GM21737 (cell line): ENCODE measurements around the gene VWCE.
"Not testable (repeated sequence)": the region's sequence is repeated elsewhere in the genome, so short reads cannot be mapped to it uniquely, and the experiment has no call there.

ENCODE experiments used
- ATAC-seq: cut with Tn5 transposase; IDR thresholded peaks from one replicate; pipeline ENCODE4 v1.9.1; 2021; ENCODE audit warnings: mild to moderate bottlenecking, moderate library complexity; ENCODE audit not compliant: unreplicated experiment

VWCE gene

DNA sequence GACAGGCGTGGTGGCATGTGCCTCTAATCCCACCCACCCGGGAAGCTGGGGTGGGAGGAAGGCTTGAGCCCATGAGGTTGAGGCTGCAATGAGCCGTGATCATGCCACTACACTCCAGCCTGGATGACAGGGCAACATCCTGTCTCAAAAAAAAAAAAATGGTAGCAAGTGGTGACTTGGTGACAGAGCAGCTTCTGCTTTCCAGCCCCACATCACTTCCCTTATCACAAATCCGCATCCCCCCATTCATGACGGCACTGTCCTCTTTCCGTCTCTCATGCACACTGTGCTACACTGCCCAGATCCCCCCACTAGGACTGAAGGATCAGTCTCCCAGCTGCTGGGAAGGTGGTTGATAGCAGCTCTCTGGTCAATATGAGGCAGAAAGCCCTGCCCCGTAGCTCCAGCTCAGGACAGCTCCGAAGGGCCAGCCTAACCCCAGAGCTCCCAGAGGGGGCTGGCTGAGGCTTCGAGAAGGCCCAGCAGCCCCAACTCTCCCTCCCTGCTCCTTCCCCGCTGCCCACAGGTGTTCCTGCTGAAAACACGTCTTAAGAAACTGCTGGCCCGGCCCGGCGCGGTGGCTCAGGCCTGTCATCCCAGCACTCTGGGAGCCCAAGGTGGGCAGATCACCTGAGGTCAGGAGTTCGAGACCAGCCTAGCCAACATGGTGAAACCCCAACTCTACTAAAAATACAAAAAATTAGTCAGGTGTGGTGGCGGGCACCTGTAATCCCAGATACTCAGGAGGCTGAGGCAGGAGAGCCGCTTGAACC is 38.2 kb downstream of the VWCE start:
- ATAC-seq, result no peak

DNA sequence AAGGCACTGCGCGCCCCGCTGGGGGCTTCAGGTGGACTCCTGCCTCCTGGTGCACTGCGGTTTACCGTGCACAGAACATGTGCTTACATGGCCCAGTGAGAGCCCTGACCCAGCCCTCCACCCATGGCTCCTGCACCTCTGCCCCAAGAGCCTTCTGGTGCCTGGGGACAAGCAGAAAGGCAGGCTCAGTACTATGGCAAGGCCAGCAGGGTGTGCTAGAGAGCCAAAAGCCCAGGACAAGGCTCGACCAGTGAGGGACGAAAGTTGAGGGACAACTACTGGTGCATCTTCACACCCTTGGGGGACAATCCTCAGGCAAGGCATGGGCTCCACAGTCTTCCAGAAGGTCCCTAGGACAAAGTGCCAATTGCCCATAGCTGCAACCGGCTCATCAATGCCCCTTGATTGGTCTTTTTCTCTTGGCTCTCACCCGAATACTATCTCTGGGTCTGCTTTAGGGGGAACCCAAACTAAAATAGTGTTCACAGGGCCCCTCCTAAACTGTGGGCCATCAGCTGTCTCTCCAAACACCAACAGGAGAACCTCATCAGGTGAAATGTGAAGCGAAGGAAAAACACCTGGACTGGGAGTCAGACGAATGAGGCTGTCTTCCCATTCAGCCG is 40.6 kb downstream of the VWCE start:
- peak; percentile 83 for ATAC-seq

DNA sequence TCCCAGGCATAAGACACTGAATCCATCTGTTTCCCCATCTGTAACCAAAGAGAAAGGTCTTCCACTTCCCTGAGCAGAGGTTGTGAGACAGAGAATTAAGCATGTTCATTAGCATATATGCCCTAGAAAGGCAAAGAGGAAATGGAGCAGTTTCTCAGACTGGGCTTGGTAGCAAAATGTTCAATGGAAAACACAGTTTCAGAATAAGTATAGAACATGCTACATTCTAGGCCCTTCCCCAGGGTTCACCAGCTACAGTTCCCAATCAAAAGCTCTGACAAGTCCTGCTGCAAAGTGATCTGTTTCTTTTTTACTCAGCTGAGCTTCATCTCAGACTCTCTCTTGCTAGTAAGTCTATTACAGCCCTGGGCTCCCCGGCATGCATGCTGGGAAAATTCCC is 42.8 kb downstream of the VWCE start:
- not testable (repeated sequence) for ATAC-seq

DNA sequence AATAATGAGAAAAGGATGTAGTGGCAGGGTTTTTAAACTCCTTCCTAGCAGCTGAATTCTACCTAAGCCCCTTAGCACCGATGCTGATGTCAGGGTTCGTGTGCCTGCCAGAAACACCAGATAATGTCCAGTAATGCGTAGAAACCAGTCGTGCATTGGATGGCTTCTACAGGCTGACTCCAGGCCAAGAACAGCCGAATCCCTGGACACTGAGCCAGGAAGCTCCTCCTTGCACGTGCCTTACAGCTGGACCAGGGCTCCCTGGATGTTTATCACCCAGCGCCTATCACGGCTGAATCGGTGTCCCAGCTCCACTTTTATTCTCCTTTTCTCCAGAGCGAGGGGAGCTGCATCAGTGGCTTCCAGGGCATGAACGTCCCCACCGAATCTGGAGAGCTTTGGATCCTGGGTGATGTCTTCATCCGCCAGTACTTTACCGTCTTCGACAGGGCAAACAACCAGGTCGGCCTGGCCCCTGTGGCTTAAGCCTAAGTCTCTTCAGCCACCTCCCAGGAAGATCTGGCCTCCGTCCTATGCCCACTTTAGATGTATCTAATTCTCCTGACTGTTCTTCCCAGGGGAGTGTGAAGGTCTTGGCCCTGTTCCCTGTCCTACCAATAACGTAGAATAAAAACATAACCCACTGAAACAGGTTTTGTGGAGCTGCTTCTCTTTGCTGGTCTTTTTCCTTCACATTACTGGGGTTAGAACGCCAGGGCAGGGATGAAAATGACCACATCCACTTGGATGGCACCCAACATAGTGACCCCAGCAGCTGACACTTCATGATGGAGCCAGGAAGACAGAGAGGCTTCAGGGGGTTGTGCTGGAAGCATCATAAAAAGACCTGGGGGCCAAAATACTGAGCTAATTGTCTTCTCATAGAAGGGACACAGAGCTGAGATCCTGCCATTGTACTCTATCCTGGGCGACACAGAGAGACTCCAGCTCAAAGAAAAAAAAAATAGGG is 44.0 kb downstream of the VWCE start:
- not testable (repeated sequence) for ATAC-seq

DNA sequence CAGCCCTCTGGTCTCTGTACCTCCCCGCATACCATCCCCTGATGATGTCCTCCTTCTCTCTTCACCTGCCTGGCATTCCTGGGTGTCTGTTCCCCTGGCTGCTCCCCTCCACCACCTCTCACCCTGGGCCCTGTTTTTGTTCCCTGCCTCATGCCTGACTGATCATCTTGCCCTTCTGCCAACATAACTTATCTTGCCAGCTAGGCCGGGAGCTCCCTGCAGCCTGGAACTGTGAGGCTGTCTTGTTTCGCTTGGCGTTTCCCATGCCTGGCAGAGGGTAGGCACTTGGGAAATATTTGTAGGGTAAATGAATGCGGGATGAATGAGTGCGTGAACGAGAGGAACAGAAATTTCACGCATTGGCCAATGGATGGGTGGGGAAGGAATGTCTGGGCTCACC is 45.9 kb downstream of the VWCE start:
- ATAC-seq, result not testable (repeated sequence)

DNA sequence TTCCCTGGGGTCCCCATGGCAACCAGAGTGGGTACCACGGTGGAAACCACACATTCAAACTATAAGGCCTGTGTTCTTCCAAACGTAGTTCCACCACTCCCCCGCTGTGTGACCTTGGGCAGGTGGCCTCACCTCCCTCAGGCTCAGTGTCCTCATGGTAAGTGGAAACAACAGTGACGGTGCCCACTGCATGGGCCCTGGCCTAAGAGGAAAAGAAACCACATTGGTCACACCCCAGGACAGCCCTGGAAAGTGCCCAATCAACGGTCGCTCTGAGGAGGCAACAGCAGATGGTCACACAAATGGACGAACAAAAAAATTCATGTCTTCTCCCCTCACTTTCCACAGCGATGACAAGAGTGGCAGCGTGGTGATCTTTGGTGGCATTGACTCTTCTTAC is 47.0 kb downstream of the VWCE start:
- ATAC-seq, result not testable (repeated sequence)

DNA sequence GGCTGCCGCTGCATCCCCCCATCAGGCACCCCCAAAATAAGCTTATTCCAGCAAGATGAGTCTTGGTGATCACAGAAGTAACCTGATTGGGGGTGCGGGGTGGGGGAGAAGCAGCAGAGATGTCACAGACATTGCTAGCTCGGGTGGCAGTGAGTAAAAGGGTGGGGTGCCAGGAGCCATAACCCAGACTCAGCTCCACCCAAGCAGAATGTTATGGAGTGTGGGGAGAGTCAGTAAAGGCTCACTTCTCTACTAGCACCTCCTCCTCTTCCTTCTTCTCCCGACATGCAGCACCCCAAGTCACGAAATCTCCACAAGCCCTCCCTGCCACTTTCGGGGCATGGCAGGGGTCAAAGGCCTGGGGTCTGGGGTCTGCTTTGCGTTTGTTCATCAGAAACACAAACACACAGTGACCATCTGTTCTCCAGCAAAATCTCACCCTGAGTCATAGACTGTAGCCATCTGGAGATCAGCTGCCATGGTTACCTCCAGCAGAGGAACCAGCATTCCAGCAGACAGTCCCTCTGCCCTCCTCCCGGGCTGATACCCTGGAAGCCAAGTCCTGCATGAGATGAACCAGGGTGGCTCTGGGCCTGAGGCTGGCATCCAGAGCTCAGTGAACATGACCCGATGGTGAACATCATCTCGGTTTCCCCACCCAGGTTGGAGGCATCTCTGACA is 49.7 kb downstream of the VWCE start:
- not testable (repeated sequence) for ATAC-seq

DNA sequence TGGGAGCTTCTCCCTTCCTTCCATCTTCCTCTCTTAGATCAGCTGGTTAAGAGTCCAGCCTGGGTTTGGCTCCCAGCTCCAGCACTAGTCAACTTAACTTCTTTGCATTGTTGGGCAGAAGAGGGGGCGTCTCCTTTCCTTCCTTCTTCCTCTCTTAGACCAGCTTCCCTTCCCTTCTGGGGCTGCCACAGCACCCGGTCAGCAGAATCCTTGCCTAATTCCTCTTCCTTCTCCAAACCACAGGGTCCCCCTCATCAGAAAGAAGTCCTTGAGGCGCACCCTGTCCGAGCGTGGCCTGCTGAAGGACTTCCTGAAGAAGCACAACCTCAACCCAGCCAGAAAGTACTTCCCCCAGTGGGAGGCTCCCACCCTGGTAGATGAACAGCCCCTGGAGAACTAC is 53.6 kb downstream of the VWCE start:
- ATAC-seq, result not testable (repeated sequence)

DNA sequence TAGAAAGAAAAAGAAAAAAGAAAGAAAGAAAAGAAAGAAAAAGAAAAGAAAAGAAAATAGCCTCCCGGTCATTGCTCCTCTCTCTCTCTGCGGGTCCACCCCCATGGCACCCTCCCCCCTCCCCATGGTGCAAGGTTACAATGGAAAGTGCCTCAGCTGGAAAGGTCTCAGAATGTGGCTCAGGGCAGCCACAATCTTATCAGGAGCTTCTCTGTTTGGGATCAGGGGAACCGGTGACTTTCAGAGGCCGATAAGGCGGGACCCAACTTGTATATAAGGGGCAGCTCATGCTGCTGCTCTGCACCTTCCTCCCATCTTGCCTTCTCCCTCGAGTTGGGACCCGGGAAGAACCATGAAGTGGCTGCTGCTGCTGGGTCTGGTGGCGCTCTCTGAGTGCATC is 54.2 kb downstream of the VWCE start, which contains the start of gene PGA5:
Gene PGA5, plus strand, starts transcription at position 301 of the 400 bp plus-strand sequence. Its CDS starts 52 bp downstream, at position 353.
- ATAC-seq, result not testable (repeated sequence)

DNA sequence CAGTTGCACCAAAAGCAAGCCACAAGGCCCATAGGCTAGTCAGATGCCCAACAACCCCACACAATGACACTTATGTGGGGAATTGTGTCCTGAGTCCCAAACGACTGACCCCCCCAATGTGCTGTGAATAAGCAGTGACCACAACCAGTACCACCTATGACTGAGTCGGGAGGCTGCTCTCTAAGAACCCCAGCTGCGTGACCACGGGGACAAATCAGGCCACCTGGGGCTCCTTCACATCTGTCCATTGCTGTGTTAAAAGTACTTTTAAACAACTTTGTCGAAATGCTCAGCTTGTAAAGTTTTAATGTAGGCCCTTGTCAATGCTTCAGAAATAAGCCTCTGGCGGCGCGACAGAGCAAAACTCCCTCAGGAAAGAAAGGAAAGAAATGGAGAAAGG is 54.8 kb downstream of the VWCE start:
- ATAC-seq, result not testable (repeated sequence)

DNA sequence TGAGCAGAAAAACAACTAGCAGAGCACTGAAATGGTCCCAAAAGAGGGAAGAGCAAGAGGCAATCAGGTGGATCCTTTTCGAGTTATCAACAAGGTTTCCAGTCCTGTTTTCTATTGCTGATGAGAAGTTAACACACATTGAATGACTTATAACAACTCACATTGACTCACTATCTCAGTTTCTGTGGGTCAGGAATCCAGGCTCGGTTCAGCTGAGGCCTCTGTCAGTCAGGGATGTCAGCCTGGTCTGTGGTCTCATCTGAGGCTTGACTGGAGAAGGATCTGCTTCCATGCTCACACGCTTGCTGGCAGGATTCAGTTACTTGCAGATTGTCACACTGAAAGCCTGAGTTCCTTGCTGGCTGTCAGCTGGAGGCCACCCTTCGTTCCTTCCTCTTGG is 58.0 kb downstream of the VWCE start:
- ATAC-seq, result not testable (repeated sequence)

DNA sequence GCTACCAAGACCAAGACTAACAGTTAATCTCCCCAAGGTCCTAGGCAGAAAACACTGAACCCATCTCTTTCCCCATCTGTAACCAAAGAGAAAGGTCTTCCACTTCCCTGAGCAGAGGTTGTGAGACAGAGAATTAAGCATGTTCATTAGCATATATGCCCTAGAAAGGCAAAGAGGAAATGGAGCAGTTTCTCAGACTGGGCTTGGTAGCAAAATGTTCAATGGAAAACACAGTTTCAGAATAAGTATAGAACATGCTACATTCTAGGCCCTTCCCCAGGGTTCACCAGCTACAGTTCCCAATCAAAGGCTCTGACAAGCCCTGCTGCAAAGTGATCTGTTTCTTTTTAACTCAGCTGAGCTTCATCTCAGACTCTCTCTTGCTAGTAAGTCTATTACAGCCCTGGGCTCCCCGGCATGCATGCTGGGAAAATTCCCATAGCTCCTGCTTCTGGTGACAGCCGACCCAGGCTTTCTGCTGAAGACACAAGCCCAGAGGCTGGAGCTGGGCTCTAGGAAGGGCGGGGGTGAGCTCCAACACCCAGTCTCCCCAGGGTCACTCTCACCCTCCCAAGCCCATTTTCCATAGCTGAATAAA is 62.5 kb downstream of the VWCE start:
- ATAC-seq, result not testable (repeated sequence)

DNA sequence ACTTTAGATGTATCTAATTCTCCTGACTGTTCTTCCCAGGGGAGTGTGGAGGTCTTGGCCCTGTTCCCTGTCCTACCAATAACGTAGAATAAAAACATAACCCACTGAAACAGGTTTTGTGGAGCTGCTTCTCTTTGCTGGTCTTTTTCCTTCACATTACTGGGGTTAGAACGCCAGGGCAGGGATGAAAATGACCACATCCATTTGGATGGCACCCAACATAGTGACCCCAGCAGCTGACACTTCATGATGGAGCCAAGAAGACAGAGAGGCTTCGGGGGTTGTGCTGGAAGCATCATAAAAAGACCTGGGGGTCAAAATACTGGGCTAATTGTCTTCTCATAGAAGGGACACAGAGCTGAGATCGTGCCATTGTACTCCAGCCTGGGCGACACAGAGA is 63.5 kb downstream of the VWCE start:
- not testable (repeated sequence) for ATAC-seq

DNA sequence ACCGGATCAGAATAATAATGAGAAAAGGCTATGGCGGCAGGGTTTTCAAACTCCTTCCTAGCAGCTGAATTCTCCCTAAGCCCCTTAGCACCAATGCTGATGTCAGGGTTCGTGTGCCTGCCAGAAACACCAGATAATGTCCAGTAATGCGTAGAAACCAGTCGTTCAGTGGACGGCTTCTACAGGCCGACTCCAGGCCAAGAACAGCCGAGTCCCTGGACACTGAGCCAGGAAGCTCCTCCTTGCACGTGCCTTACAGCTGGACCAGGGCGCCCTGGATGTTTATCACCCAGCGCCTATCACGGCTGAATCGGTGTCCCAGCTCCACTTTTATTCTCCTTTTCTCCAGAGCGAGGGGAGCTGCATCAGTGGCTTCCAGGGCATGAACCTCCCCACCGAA is 64.1 kb downstream of the VWCE start:
- ATAC-seq, result not testable (repeated sequence)

DNA sequence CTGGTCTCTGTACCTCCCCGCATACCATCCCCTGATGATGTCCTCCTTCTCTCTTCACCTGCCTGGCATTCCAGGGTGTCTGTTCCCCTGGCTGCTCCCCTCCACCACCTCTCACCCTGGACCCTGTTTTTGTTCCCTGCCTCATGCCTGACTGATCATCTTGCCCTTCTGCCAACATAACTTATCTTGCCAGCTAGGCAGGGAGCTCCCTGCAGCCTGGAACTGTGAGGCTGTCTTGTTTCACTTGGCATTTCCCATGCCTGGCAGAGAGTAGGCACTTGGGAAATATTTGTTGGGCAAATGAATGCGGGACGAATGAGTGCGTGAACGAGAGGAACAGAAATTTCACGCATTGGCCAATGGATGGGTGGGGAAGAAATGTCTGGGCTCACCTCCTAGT is 65.7 kb downstream of the VWCE start:
- not testable (repeated sequence) for ATAC-seq

DNA sequence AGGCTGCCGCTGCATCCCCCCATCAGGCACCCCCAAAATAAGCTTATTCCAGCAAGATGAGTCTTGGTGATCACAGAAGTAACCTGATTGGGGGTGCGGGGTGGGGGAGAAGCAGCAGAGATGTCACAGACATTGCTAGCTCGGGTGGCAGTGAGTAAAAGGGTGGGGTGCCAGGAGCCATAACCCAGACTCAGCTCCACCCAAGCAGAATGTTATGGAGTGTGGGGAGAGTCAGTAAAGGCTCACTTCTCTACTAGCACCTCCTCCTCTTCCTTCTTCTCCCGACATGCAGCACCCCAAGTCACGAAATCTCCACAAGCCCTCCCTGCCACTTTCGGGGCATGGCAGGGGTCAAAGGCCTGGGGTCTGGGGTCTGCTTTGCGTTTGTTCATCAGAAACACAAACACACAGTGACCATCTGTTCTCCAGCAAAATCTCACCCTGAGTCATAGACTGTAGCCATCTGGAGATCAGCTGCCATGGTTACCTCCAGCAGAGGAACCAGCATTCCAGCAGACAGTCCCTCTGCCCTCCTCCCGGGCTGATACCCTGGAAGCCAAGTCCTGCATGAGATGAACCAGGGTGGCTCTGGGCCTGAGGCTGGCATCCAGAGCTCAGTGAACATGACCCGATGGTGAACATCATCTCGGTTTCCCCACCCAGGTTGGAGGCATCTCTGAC is 68.5 kb downstream of the VWCE start:
- ATAC-seq, result not testable (repeated sequence)

DNA sequence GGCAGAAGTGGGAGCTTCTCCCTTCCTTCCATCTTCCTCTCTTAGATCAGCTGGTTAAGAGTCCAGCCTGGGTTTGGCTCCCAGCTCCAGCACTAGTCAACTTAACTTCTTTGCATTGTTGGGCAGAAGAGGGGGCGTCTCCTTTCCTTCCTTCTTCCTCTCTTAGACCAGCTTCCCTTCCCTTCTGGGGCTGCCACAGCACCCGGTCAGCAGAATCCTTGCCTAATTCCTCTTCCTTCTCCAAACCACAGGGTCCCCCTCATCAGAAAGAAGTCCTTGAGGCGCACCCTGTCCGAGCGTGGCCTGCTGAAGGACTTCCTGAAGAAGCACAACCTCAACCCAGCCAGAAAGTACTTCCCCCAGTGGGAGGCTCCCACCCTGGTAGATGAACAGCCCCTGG is 72.4 kb downstream of the VWCE start:
- ATAC-seq, result not testable (repeated sequence)

DNA sequence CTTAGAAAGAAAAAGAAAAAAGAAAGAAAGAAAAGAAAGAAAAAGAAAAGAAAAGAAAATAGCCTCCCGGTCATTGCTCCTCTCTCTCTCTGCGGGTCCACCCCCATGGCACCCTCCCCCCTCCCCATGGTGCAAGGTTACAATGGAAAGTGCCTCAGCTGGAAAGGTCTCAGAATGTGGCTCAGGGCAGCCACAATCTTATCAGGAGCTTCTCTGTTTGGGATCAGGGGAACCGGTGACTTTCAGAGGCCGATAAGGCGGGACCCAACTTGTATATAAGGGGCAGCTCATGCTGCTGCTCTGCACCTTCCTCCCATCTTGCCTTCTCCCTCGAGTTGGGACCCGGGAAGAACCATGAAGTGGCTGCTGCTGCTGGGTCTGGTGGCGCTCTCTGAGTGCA is 73.1 kb downstream of the VWCE start, which contains the start of gene PGA4:
Gene PGA4, plus strand, starts transcription at position 301 of the 400 bp plus-strand sequence. Its CDS starts 54 bp downstream, at position 355.
- ATAC-seq, result not testable (repeated sequence)

DNA sequence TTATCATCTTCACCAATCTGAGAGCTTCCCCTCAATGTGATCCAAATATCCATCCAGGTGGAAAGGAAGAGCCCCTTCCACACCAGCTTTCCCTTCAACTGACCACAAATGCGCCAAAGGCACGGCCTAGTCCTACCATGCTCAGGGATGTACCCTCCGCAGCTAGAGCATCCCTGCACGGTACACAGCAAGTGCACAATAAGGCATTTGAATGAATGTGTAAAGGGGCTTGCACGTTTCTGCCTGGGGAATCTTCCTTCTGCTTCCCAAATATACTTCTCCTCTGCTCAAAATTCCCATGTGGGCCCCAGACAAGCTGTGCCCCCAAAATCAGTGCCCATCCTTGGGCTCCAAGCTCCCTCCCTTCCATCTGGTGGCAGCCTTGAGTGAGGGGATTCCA is 76.1 kb downstream of the VWCE start:
- not testable (repeated sequence) for ATAC-seq
